ENCODE measurements around the gene GH1.

DNA sequence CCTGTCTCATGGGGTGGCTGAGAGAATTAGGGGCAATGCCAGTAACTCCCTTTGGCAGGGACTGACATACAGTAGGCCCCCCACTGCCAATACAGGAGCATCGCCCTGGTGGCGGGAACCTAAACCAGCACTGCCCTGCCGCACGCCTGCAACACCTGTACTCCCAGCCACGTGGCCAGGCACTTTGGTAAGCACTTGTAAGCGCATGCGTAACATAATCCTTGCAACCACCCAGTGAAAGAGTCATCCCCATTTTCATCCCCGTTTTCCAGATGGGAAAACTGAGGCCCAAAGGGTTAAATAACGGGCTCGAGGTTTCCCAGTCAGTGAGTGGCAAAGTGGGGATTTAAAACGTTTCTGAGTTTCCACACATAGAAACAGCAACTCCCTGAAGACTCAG is 36.6 kb upstream of the GH1 start:
- TF ChIP-seq, protein P1, sequence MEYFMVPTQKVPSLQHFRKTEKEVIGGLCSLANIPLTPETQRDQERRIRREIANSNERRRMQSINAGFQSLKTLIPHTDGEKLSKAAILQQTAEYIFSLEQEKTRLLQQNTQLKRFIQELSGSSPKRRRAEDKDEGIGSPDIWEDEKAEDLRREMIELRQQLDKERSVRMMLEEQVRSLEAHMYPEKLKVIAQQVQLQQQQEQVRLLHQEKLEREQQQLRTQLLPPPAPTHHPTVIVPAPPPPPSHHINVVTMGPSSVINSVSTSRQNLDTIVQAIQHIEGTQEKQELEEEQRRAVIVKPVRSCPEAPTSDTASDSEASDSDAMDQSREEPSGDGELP (CRISPR knock-in tag; IDR thresholded peaks at IDR 0.05; ENCODE audit: borderline replicate concordance), result no peak
- TF ChIP-seq ATF7 (IDR thresholded peaks at IDR 0.05) (no peak), MITF (IDR thresholded peaks at IDR 0.05) (no peak), SMARCA4 (IDR thresholded peaks at IDR 0.05) (no peak), E2F8 (IDR thresholded peaks at IDR 0.05; ENCODE audit: low read depth, partially characterized antibody) (no peak), ZNF263 (CRISPR knock-in tag; IDR thresholded peaks at IDR 0.05; ENCODE audit: borderline replicate concordance) (no peak), POLR2A (conservative IDR thresholded peaks at IDR 0.05) (no peak)
- TF ChIP-seq, protein P2, sequence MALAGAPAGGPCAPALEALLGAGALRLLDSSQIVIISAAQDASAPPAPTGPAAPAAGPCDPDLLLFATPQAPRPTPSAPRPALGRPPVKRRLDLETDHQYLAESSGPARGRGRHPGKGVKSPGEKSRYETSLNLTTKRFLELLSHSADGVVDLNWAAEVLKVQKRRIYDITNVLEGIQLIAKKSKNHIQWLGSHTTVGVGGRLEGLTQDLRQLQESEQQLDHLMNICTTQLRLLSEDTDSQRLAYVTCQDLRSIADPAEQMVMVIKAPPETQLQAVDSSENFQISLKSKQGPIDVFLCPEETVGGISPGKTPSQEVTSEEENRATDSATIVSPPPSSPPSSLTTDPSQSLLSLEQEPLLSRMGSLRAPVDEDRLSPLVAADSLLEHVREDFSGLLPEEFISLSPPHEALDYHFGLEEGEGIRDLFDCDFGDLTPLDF (CRISPR knock-in tag; IDR thresholded peaks at IDR 0.05), result no peak

Measured in K562 (cell line).